PFSK-1 (cell line): Measurements from ENCODE around the gene TGFBR1.

Experiments
- FOXP2 ChIP-seq: optimal IDR thresholded peaks from 2 replicates; pipeline ENCODE3; 2011; ENCODE audit warnings: borderline replicate concordance, control low read depth, inconsistent platforms; ENCODE audit not compliant: insufficient read depth; ENCODE audit errors: extremely low read length, extremely low read depth
- POLR2AphosphoS5 ChIP-seq: IDR thresholded peaks from 2 replicates; pipeline ENCODE4 v1.6.1; 2012; ENCODE audit warnings: low read depth, mild to moderate bottlenecking, control low read depth, low read length, moderate library complexity
- REST ChIP-seq, 2 experiments: IDR thresholded peaks; 2 replicates each; pipeline versions ENCODE4 v1.6.1 to v1.8.0; 2011 to 2012; ENCODE audit warnings: low read depth in 2 of 2, low read length in 2 of 2, control low read depth in 1 of 2, inconsistent platforms in 1 of 2, mild to moderate bottlenecking in 1 of 2, moderate library complexity in 1 of 2; ENCODE audit not compliant: insufficient read depth in 1 of 2
- SIN3A ChIP-seq: IDR thresholded peaks from 2 replicates; pipeline ENCODE4 v1.6.1; 2012; ENCODE audit warnings: mild to moderate bottlenecking, low read length, moderate library complexity, borderline replicate concordance; ENCODE audit not compliant: insufficient read depth
- TAF1 ChIP-seq: IDR thresholded peaks from 2 replicates; pipeline ENCODE4 v1.6.1; 2012; ENCODE audit warnings: low read length, control low read depth, borderline replicate concordance; ENCODE audit not compliant: insufficient read depth

TGFBR1 gene

GRCh38 chr9:99173570-99174504 lies 68.9 kb downstream of the TGFBR1 start:
- TF ChIP-seq REST (IDR thresholded peaks at IDR 0.05; ENCODE audit: insufficient read depth in 1 of 2, low read depth in 2 of 2, low read length in 2 of 2) (no peak), FOXP2 (no peak), POLR2AphosphoS5 (no peak), TAF1 (no peak), SIN3A (no peak)

- no peak for TF ChIP-seq POLR2AphosphoS5
These were observed 71.7 kb downstream of the TGFBR1 start for GRCh38 chr9:99176527-99177013.

- no peak for TF ChIP-seq POLR2AphosphoS5
- TF ChIP-seq FOXP2 = no peak
- no peak for TF ChIP-seq SIN3A
- no peak for TF ChIP-seq TAF1
- TF ChIP-seq REST (IDR thresholded peaks at IDR 0.05; ENCODE audit: insufficient read depth in 1 of 2, low read depth in 2 of 2, low read length in 2 of 2) = no peak
These were observed 72.9 kb downstream of the TGFBR1 start for GRCh38 chr9:99177576-99178366.

GRCh38 chr9:99178912-99179872 lies 74.3 kb downstream of the TGFBR1 start:
- TF ChIP-seq REST (IDR thresholded peaks at IDR 0.05; ENCODE audit: insufficient read depth in 1 of 2, low read depth in 2 of 2, low read length in 2 of 2) (no peak), SIN3A (no peak), TAF1 (no peak), FOXP2 (no peak), POLR2AphosphoS5 (no peak)

- TF ChIP-seq FOXP2 = no peak
- no peak for TF ChIP-seq REST (IDR thresholded peaks at IDR 0.05; ENCODE audit: insufficient read depth in 1 of 2, low read depth in 2 of 2, low read length in 2 of 2)
- no peak for TF ChIP-seq POLR2AphosphoS5
- TF ChIP-seq TAF1 = no peak
- TF ChIP-seq SIN3A = no peak
These were observed 75.3 kb downstream of the TGFBR1 start for GRCh38 chr9:99180199-99180598.
